ENCODE data around the gene TANGO2.

TANGO2 gene

DNA sequence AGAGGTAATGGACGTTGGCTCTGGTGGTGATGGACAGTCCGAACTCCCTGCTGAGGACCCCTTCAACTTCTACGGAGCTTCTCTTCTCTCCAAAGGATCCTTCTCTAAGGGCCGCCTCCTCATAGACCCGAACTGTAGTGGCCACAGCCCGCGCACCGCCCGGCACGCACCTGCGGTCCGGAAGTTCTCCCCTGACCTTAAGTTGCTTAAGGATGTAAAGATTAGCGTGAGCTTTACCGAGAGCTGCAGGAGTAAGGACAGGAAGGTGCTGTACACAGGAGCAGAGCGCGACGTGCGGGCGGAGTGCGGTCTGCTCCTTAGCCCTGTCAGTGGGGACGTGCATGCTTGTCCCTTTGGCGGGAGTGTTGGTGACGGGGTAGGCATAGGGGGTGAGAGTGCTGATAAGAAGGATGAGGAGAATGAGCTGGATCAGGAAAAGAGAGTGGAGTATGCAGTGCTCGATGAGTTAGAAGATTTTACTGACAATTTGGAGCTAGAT is 65.2 kb downstream of the TANGO2 start:
- DNase-seq (ENCODE audit: low spot score): no peak

- DNase-seq (ENCODE audit: low spot score): no peak
Measured at GRCh38 chr22:20086763-20087162, 65.9 kb downstream of the TANGO2 start.

DNA sequence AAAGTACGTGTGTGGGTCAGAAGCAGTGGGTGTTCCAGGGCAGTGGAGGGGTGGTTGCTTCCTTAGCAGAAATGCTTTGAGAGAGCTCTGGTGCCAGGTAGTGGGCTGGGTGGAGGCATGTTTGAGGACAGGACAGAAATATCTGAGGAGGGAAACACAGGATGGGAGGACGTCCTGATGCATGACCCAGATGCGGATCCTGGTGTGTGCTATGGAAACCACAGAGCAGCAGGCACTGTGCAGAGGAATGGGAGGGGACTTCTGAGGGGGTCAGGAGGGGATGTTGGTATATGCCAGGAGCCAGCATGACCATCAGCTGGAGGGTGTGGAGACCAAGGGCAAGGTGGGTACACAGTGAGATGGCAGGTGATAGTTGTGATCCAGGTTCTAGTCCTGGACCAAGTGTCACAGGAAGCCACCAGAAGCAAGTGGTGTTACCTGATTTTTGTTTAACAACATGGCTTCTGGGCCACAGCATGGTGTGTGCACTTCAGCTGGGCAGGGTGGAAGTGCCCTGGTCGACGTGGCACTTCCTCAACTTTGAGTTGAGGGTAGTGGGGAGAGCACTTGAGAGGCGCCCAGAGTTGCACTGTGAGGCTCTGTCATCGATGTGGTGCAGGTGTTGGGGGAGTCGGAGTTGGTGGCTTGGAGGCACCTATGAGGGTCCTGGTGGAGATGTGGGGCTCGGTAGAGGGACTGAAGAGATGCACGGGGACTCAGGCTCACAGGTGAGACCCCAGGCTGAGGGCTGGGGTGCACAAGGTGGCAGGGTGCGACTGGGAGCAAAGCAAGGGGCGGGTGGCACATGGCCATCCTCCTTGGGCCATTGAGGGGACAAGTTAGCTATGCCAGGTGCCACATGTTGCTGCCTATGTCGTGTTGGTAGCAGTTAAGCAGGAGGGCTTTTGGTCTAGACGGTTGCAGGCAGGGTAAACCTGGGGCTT is 66.7 kb downstream of the TANGO2 start:
- no peak for DNase-seq (ENCODE audit: low spot score)

DNA sequence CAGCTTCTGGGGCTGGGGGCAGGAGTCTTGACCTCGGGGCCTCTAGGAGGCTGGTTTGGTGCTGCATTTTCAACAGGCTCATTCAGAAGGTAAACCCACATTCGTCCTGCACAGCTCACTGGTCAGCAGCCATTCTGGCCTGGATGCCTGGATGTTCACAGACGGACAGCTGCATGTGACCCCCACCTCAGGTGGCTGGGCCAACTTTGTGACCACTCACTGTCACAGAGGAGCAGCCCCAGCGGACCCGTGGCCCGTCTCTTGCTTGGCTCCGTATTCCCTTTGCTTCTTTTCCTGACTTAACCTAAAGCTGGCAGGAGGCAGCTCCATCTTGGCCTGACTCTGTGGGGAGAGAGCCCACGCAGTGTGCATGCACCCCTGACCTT is 67.3 kb downstream of the TANGO2 start:
- DNase-seq (ENCODE audit: low spot score): no peak

DNA sequence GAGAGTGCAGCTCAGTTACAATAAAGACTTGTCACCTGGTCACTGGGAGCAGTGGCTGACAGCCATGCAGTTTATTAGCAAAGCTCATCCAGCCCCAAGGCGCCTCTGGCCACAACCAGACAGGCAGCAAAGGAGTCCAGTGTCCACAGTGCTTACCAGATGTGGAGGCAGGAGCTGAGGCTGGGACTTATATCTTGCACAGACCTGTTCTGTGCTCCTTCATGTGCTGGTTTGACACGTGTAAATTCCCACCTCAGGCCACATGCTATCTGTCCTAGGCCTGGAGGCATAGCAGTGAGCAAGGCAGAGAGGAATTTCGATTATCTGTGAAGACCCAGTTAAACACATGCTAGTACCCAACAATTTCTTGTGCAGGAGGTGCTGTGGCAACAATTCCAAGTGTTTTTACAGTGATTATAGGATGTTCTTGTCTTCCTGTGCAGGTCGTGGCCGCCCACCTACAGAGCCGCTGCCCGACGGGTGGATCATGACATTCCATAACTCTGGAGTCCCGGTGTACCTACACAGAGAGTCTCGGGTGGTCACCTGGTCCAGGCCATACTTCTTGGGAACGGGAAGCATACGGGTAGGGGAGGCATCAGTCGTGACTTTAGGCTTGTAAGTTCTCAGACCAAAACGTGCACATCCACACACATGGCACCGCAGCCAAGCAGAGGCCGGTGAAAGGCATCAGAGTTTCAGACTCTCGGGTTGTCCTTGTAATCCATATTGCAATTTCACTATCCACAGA is 68.5 kb downstream of the TANGO2 start:
- DNase-seq (ENCODE audit: low spot score): no peak

DNA sequence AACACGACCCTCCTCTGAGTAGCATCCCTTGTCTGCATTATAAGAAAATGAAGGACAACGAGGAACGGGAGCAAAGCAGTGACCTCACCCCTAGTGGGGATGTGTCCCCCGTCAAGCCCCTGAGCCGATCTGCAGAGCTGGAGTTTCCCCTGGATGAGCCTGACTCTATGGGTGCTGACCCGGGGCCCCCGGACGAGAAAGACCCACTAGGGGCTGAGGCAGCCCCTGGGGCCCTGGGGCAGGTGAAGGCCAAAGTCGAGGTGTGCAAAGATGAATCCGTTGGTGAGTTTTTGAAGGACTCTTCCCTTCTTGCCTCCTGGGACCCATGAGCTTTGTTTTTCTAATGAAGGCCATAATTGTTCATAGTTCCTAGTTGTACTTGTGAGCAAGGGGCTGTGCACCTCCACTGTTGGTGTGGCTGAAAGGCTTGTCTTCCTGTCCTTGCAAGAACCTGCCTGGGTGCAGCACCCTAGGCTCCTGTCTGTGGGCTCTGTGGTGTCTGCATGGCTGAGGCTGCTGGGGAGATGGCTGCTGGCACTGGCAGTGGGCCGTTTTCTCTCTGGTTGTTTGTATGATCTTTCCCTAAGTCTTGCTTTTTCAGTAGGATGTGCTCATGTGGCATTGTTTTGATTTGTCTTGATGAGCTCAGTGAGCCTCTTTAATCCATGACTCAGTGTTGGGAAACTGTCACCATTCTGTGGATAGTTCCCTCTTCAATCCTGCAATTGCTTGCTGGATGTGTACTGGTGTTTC is 69.2 kb downstream of the TANGO2 start:
- DNase-seq (ENCODE audit: low spot score): no peak

- no peak for DNase-seq (ENCODE audit: low spot score)
Measured at GRCh38 chr22:20090730-20091240, 69.9 kb downstream of the TANGO2 start.

GRCh38 chr22:20091690-20092476 is 71.0 kb downstream of the TANGO2 start:
- DNase-seq (ENCODE audit: low spot score): no peak

- DNase-seq (ENCODE audit: low spot score): no peak
Measured at GRCh38 chr22:20092477-20092854, 71.6 kb downstream of the TANGO2 start.

DNA sequence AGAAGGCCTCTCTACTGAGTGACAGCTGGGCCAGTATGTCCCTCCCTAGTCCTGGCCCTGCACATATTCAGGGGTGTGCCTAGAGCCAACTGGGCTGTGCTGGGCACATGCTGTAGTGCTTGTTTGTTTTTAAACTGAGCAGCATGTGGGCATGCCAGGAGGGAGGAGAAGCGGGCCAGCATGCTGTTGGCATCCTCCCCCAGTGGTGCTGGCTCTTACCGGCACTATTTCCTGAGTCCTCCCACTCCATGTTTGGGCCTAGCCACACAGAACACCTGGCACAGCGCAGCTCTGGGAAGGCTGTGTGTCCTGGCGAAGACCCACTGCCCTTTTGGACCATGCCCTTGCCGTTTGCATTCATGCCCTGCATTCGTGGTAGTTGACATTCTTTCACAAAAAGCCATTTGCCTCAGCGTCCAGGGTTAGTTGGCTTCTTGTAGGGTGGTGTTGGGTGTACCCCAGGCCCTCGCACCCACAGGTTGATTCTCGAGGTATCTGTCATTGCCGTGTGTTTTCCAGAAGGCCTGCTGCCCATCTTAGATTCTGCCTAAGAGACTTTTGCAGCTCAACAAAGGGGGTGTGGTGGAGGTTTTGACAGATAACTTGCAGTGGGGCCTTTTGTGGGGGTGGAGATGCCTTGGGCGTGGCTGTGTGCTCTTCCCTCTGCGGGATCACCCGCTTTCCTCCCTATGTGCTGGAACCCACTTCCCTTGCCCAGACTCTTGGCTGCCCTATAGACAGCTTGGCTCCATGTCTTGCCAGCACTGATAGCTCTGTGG is 72.7 kb downstream of the TANGO2 start:
- DNase-seq (ENCODE audit: low spot score): no peak

DNA sequence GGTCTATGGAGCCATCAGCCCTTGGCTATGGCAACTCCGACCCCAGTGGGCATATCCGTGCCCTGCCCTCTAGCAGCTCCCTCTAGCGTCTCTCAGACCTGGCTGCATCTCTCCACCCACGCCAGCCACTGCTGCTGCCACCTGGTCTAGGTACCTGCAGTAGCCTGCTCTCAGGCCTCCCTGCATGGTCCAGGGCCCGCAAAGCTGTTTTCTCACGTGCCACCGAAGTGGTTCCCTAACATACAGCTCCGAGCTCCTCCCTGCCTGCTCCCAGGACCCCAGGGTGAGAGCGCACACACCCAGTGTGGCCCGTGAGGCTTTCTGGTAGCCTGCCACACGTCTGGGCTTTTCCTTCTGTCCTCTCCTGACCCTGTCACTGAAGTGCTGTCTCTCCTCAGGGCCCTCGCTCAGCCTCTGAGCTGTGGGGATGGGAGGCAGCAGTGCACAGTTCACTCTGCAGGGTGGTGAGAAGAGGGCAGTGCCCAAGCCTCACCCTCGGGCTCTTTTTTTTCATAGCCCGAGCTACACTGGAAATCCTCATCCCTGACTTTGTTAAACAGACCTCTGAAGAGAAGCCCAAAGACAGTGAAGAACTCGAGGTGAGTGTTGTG is 73.4 kb downstream of the TANGO2 start:
- no peak for DNase-seq (ENCODE audit: low spot score)

DNA sequence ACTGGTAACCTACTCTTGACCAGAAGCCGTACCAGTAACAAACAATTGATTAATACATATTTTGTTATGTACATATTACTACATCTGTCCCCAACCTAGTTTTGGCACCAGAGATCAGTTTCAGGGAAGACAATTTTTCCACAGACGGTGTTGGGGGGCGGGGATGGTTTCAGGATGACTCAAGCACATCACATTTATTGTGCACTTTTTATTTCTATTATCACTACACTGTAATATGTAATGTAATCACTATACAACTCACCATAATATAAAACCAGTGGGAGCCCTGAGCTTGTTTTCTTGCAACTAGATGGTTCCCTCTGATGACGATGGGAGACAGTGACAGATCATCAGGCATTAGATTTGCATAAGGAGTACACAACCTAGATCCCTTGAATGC is 74.6 kb downstream of the TANGO2 start:
- no peak for DNase-seq (ENCODE audit: low spot score)

- no peak for DNase-seq (ENCODE audit: low spot score)
Measured at GRCh38 chr22:20096574-20097420, 75.9 kb downstream of the TANGO2 start.

DNA sequence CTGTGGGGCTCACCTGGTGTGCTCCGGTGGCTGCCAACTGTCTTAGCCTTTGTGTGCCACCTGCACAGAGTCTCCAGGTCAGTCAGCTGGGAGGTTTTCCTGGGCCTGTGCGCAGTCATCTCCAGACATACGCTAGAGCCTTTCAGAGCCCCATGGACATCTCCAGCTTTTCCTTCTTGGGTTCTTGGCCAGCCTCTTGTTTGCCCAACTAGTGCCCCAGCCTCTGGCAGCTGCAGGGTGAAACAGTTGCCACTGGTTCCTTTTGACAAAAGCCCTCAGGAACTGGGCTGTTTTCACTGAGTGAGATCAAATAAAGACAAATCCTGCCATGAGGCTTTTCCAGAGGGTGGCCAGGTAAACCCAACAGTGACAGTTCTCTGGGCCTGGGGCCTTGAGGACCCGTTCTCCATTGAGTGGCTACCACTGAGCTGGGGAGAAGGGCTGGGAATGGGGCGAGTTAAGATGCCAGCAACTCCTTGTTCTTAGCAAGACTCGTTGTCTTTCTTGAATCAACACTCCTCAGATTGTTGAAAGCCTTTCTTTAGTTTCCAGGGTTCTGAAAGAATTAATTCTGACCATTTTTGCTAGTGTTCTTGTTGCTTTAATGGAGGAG is 78.3 kb downstream of the TANGO2 start:
- no peak for DNase-seq (ENCODE audit: low spot score)

- no peak for DNase-seq (ENCODE audit: low spot score)
Measured at GRCh38 chr22:20101638-20102037, 80.7 kb downstream of the TANGO2 start.

DNA sequence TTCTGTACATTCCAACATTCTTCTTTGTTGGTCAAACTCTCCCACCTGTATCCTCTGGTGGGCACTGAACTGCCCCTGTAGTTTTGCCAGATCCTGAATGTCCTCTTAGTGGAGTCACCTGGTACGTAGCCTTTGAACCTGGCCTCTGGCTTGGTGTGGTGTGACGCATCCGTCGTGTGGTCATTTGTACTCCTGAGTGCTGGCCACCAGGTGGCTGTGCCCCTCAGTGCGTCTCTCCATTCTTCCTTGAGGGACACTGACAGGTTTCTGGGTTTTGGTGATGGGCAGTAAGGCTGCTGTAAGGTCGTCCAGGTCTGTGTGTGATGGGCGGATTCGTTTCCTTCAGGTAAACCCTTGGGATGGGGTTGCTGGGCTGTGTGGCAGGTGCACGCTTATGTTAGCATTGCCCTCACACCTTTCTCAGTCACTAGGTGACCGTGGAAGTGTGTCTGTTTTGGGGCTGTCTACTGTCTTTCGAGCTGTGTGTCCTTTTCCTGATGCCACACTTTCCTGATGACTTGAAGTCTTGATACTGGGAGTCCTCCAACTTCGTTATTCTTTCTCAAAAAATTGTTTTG is 81.4 kb downstream of the TANGO2 start:
- no peak for DNase-seq (ENCODE audit: low spot score)

GRCh38 chr22:20105456-20106204 is 84.7 kb downstream of the TANGO2 start:
- no peak for DNase-seq (ENCODE audit: low spot score)
